ENCODE measurements around the gene KCTD15. TPM values are rescaled to one million over a fixed set of nuclear protein-coding genes. Genes with fewer than 3 reads are reported as not detected.

Gene KCTD15
- total and polyA plus RNA-seq, 2 experiments from 2014 or later: 17.1 to 161 TPM

GRCh38 chr19:33755099-33756035 is 41.3 kb upstream of the KCTD15 start:
- H3K36me3 ChIP-seq: no peaks in the 10 kb centered on the region
- peaks cover 7% of the 10 kb centered on the region for H3K4me1 ChIP-seq (ENCODE audit: low read depth)
- no peak for DNase-seq (ENCODE audit: low read depth in 1 of 2, low spot score in 1 of 2)
- TF ChIP-seq CTCF (IDR thresholded peaks at IDR 0.05; ENCODE audit: low read depth, low read length): no peak
- H3K27ac ChIP-seq: no peak overlapping the region
- no peaks in the 10 kb centered on the region for H3K9me3 ChIP-seq (ENCODE audit: low read depth)
- no peaks in the 10 kb centered on the region for H3K27me3 ChIP-seq
- no peak overlapping the region for H3K4me3 ChIP-seq

- H3K36me3 ChIP-seq: no peaks in the 10 kb centered on the region
- peaks cover 7% of the 10 kb centered on the region for H3K4me1 ChIP-seq (ENCODE audit: low read depth)
- H3K4me3 ChIP-seq: no peak overlapping the region
- DNase-seq (ENCODE audit: low read depth in 1 of 2, low spot score in 1 of 2): no peak
- no peaks in the 10 kb centered on the region for H3K27me3 ChIP-seq
- no peak overlapping the region for H3K27ac ChIP-seq
- H3K9me3 ChIP-seq (ENCODE audit: low read depth): no peaks in the 10 kb centered on the region
- no peak for TF ChIP-seq CTCF (IDR thresholded peaks at IDR 0.05; ENCODE audit: low read depth, low read length)
Measured at GRCh38 chr19:33756177-33756576, 40.5 kb upstream of the KCTD15 start.

GRCh38 chr19:33758541-33759013 is 38.1 kb upstream of the KCTD15 start:
- Histone ChIP-seq H3K9me3 (ENCODE audit: low read depth) (no peaks in the 10 kb centered on the region), H3K36me3 (no peaks in the 10 kb centered on the region), H3K27me3 (no peaks in the 10 kb centered on the region), H3K27ac (no peak overlapping the region), H3K4me3 (no peak overlapping the region), H3K4me1 (ENCODE audit: low read depth) (peaks cover 7% of the 10 kb centered on the region)
- TF ChIP-seq CTCF (IDR thresholded peaks at IDR 0.05; ENCODE audit: low read depth, low read length): no peak
- DNase-seq (ENCODE audit: low read depth in 1 of 2, low spot score in 1 of 2): peak in 1 of 2 donors; percentile 26

GRCh38 chr19:33759356-33759755 is 37.3 kb upstream of the KCTD15 start:
- Histone ChIP-seq H3K4me1 (ENCODE audit: low read depth) (peaks cover 7% of the 10 kb centered on the region), H3K27me3 (no peaks in the 10 kb centered on the region), H3K4me3 (no peak overlapping the region), H3K9me3 (ENCODE audit: low read depth) (no peaks in the 10 kb centered on the region), H3K27ac (no peak overlapping the region), H3K36me3 (no peaks in the 10 kb centered on the region)
- no peak for TF ChIP-seq CTCF (IDR thresholded peaks at IDR 0.05; ENCODE audit: low read depth, low read length)
- no peak for DNase-seq (ENCODE audit: low read depth in 1 of 2, low spot score in 1 of 2)

DNA sequence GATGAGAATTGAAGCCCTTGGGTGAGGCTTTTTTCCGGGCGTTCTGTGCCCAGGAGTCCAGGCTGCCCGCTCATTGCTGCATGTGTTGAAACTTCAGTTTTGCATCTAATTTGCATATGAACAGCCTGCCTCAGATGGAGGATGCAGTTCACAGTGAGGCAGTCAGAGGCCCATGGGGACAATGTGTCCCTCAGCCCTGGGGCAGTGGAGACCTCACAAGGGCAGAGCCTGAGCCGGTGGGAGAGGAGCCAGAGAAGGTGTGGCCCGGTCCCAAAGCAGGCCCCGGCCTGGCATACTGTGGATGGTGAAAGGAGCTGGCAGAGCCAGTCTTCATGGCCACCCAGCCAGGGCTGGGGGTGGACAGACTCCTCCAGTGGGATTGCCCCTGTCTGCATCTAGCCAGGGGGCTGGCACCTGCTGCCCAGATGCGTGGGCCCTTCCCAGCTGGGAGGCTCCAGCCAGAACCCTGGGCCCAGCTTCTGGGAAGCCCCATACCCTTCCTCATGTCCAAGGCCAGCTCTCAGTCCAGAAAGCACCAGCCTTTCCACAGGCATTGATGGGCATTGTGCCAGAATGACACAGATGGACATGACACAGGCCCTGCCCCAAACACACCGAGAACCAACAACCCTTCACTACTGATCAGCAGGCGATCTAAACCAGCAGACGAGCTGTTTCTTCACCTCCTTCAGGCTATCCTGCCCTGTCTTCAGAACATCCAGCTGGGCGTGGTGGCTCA is 32.9 kb upstream of the KCTD15 start:
- H3K27ac ChIP-seq: no peak overlapping the region
- H3K9me3 ChIP-seq (ENCODE audit: low read depth): no peaks in the 10 kb centered on the region
- H3K27me3 ChIP-seq: no peaks in the 10 kb centered on the region
- H3K36me3 ChIP-seq: no peaks in the 10 kb centered on the region
- no peak overlapping the region for H3K4me3 ChIP-seq
- no peak for TF ChIP-seq CTCF (IDR thresholded peaks at IDR 0.05; ENCODE audit: low read depth, low read length)
- no peak for DNase-seq (ENCODE audit: low read depth in 1 of 2, low spot score in 1 of 2)
- peaks cover 3% of the 10 kb centered on the region for H3K4me1 ChIP-seq (ENCODE audit: low read depth)

All from cardiac muscle cell (in vitro differentiated cells and primary cell).